GM23338 (cell line): ENCODE measurements around the gene GCG. TPM values are rescaled to one million over a fixed set of nuclear protein-coding genes. Genes with fewer than 3 reads are reported as not detected.
A peak's percentile ranks its signal among the peaks of the same experiment; 100 is the strongest.

Source experiments
- ATAC-seq: fragments of 200-7000 bp; cut with Tn5 transposase; 3 replicates; pipeline ENCODE4 v1.9.1; 2020
- DNase-seq: peaks from one replicate; pipeline ENCODE4 v3.0.0-alpha.2; 2015; ENCODE audit warnings: low spot score
- H2AFZ ChIP-seq: fragments of 200-600 bp; sonication (generic); 2 replicates; pipeline ENCODE4 v1.8.0; 2016; ENCODE audit warnings: antibody characterized with exemption, mild to moderate bottlenecking, moderate library complexity
- H3F3A ChIP-seq: fragments of 200-600 bp; sonication (generic); replicated peaks from 2 replicates; pipeline ENCODE4 v1.8.0; 2017; ENCODE audit warnings: antibody characterized with exemption, mixed run types, low read depth
- H3K27ac ChIP-seq: fragments of 200-600 bp; sonication (generic); 2 replicates; pipeline ENCODE4 v1.6.1; 2016; ENCODE audit warnings: low read depth
- H3K27me3 ChIP-seq: fragments of 200-600 bp; sonication (generic); 2 replicates; pipeline ENCODE4 v1.8.0; 2016; ENCODE audit warnings: mild to moderate bottlenecking, mixed run types, moderate library complexity; ENCODE audit not compliant: insufficient read depth
- H3K36me3 ChIP-seq: fragments of 200-600 bp; sonication (generic); 2 replicates; pipeline ENCODE4 v1.8.0; 2016; ENCODE audit warnings: mild to moderate bottlenecking; ENCODE audit not compliant: insufficient read depth
- H3K4me1 ChIP-seq: fragments of 200-600 bp; sonication (generic); 2 replicates; pipeline ENCODE4 v1.8.0; 2016; ENCODE audit warnings: mild to moderate bottlenecking, moderate library complexity; ENCODE audit not compliant: insufficient read depth
- H3K4me2 ChIP-seq: fragments of 200-600 bp; sonication (generic); 2 replicates; pipeline ENCODE4 v1.7.1; 2017; ENCODE audit warnings: mixed run types
- H3K4me3 ChIP-seq: fragments of 200-600 bp; sonication (generic); 2 replicates; pipeline ENCODE4 v1.6.1; 2016; ENCODE audit warnings: mixed run types
- H3K79me2 ChIP-seq: fragments of 200-600 bp; sonication (generic); replicated peaks from 2 replicates; pipeline ENCODE4 v1.8.0; 2017; ENCODE audit warnings: mild to moderate bottlenecking; ENCODE audit not compliant: insufficient read depth
- H3K9me2 ChIP-seq: fragments of 200-600 bp; sonication (generic); 2 replicates; pipeline ENCODE4 v1.8.0; 2017; ENCODE audit not compliant: insufficient read depth
- H4K20me1 ChIP-seq: fragments of 200-600 bp; sonication (generic); replicated peaks from 2 replicates; pipeline ENCODE4 v1.8.0; 2017; ENCODE audit warnings: mild to moderate bottlenecking; ENCODE audit not compliant: insufficient read depth
- H3K27ac Mint-ChIP-seq: 2 replicates; pipeline ENCODE4 v1.8.0; 2020; ENCODE audit warnings: inconsistent platforms, mild to moderate bottlenecking, moderate library complexity, mixed read lengths
- H3K27me3 Mint-ChIP-seq: 3 replicates; pipeline ENCODE4 v1.8.0; 2022; ENCODE audit warnings: low read depth, mild to moderate bottlenecking, moderate library complexity, mixed read lengths, inconsistent platforms; ENCODE audit not compliant: insufficient read depth, poor library complexity
- H3K36me3 Mint-ChIP-seq: 3 replicates; pipeline ENCODE4 v1.8.0; 2021; ENCODE audit warnings: low read depth, mild to moderate bottlenecking, inconsistent platforms, moderate library complexity, mixed read lengths
- H3K4me1 Mint-ChIP-seq: 3 replicates; pipeline ENCODE4 v1.8.0; 2020; ENCODE audit warnings: mild to moderate bottlenecking, inconsistent platforms, mixed read lengths
- H3K4me3 Mint-ChIP-seq: 3 replicates; pipeline ENCODE4 v1.8.0; 2021; ENCODE audit warnings: moderate library complexity, mild to moderate bottlenecking, inconsistent platforms, mixed read lengths
- H3K9me3 Mint-ChIP-seq: 3 replicates; pipeline ENCODE4 v1.8.0; 2020; ENCODE audit warnings: moderate library complexity, mild to moderate bottlenecking, inconsistent platforms, mixed read lengths
- EZH2phosphoT487 ChIP-seq: fragments of 200-600 bp; sonication (generic); IDR thresholded peaks from one replicate; pipeline ENCODE4 v1.8.1; 2018; ENCODE audit warnings: antibody characterized with exemption; ENCODE audit not compliant: unreplicated experiment
- ZNF114 ChIP-seq: fragments of 250-450 bp; sonication (Bioruptor Pico); IDR thresholded peaks from 2 replicates; pipeline ENCODE4 v1.5.0; 2020; ENCODE audit warnings: mild to moderate bottlenecking, moderate library complexity
- ZNF331 ChIP-seq: fragments of 250-450 bp; sonication (Bioruptor Pico); IDR thresholded peaks from 2 replicates; pipeline ENCODE4 v1.5.0; 2020; ENCODE audit warnings: low read depth, mild to moderate bottlenecking, moderate library complexity
- polyA plus RNA-seq: library from polyadenylated mRNA; unstranded; fragments of >200 nt; fragmentation: Nextera tagmentation; extraction: Ambion mirVana; gene quantifications from 2 replicates; pipeline ENCODE4 v1.2.1, GENCODE V29; 2016
- total RNA-seq: library from RNA; depleted of rRNA; stranded (reverse); fragments of >200 nt; shearing (Covaris generic); gene quantifications from 2 replicates; pipeline ENCODE4 v1.2.3, GENCODE V29; 2014
- TF ChIP-seq, protein P1 (sequence below): fragments of 250-450 bp; sonication (Bioruptor Pico); IDR thresholded peaks from 2 replicates; pipeline ENCODE4 v1.5.0; 2020; ENCODE audit warnings: mild to moderate bottlenecking, moderate library complexity
- TF ChIP-seq, protein P2 (sequence below), 2 experiments: fragments of 200-600 bp in 1 of 2; sonication (generic) in 1 of 2; conservative IDR thresholded peaks; 2 replicates each; pipeline versions ENCODE4 v1.5.1 to v1.6.1; 2016 to 2017; ENCODE audit warnings: antibody characterized with exemption in 2 of 2, low read depth in 2 of 2, mild to moderate bottlenecking in 2 of 2, moderate library complexity in 1 of 2

The GCG gene
- total and polyA plus RNA-seq, 2 experiments from 2014 or later, result not detected

DNA sequence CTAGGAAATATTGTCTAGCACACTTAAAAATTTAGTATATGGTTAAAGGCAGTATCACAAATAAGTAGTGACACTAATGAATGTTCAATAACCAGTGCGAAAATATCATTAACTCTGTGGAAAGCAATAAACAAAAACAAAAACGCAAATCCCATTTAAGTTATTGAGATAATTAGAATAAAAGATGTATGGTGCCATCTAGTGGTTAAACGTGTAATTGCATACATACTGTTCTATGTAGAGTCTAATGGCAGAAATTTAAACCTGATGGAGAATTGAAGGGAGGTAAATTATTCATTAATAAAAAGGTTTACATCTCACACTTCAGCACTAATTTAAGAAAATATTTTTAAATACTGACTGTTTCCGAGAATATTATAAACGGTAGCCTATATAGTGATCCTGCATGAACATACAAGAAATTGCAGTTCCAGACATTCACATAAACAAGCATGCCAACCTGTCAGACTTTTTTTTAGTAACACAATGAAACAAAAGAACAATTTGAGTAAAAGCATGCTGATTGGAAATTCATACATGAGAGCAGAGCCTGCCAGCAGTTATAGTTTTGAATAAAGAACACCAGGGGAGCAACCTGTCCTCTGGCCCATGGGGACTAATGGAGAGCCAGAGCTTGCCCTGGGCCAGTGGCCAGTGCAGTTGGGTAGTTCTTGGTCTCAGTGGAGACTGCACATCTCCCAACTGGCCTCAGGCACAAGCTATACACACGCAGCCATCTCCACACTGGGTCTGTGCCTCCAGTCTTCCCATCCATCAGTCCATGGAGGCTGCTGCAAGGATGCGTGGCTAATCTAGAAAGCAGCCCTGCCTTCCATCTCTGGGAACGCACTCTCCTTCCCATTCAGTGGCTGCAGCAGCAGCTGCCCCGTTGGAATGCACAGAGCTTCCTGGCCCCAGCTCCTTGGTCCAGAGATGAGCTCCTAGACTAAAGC lies 28.0 kb downstream of the GCG start:
- H3K27ac ChIP-seq, result no peak overlapping the region
- Mint-ChIP-seq H3K27me3 (no peaks in the 10 kb centered on the region), H3K9me3 (no peaks in the 10 kb centered on the region), H3K27ac (no peak overlapping the region), H3K36me3 (no peaks in the 10 kb centered on the region), H3K4me1 (peaks cover 5% of the 10 kb centered on the region; the same call in 2 of the 3 replicates), H3K4me3 (no peak overlapping the region)
- no peaks in the 10 kb centered on the region for H3K4me1 ChIP-seq
- no peaks in the 10 kb centered on the region for H3F3A ChIP-seq
- ATAC-seq (peak; percentile 46; the same call in 2 of the 3 replicates), DNase-seq (peak; percentile 70)
- H3K4me2 ChIP-seq, result no peak overlapping the region
- H3K9me2 ChIP-seq, result no peaks in the 10 kb centered on the region
- no peak overlapping the region for H3K4me3 ChIP-seq
- H3K36me3 ChIP-seq, result no peaks in the 10 kb centered on the region
- TF ChIP-seq EZH2phosphoT487 (no peak), ZNF331 (CRISPR knock-in tag) (no peak), ZNF114 (CRISPR knock-in tag) (no peak)
- TF ChIP-seq, protein P1, sequence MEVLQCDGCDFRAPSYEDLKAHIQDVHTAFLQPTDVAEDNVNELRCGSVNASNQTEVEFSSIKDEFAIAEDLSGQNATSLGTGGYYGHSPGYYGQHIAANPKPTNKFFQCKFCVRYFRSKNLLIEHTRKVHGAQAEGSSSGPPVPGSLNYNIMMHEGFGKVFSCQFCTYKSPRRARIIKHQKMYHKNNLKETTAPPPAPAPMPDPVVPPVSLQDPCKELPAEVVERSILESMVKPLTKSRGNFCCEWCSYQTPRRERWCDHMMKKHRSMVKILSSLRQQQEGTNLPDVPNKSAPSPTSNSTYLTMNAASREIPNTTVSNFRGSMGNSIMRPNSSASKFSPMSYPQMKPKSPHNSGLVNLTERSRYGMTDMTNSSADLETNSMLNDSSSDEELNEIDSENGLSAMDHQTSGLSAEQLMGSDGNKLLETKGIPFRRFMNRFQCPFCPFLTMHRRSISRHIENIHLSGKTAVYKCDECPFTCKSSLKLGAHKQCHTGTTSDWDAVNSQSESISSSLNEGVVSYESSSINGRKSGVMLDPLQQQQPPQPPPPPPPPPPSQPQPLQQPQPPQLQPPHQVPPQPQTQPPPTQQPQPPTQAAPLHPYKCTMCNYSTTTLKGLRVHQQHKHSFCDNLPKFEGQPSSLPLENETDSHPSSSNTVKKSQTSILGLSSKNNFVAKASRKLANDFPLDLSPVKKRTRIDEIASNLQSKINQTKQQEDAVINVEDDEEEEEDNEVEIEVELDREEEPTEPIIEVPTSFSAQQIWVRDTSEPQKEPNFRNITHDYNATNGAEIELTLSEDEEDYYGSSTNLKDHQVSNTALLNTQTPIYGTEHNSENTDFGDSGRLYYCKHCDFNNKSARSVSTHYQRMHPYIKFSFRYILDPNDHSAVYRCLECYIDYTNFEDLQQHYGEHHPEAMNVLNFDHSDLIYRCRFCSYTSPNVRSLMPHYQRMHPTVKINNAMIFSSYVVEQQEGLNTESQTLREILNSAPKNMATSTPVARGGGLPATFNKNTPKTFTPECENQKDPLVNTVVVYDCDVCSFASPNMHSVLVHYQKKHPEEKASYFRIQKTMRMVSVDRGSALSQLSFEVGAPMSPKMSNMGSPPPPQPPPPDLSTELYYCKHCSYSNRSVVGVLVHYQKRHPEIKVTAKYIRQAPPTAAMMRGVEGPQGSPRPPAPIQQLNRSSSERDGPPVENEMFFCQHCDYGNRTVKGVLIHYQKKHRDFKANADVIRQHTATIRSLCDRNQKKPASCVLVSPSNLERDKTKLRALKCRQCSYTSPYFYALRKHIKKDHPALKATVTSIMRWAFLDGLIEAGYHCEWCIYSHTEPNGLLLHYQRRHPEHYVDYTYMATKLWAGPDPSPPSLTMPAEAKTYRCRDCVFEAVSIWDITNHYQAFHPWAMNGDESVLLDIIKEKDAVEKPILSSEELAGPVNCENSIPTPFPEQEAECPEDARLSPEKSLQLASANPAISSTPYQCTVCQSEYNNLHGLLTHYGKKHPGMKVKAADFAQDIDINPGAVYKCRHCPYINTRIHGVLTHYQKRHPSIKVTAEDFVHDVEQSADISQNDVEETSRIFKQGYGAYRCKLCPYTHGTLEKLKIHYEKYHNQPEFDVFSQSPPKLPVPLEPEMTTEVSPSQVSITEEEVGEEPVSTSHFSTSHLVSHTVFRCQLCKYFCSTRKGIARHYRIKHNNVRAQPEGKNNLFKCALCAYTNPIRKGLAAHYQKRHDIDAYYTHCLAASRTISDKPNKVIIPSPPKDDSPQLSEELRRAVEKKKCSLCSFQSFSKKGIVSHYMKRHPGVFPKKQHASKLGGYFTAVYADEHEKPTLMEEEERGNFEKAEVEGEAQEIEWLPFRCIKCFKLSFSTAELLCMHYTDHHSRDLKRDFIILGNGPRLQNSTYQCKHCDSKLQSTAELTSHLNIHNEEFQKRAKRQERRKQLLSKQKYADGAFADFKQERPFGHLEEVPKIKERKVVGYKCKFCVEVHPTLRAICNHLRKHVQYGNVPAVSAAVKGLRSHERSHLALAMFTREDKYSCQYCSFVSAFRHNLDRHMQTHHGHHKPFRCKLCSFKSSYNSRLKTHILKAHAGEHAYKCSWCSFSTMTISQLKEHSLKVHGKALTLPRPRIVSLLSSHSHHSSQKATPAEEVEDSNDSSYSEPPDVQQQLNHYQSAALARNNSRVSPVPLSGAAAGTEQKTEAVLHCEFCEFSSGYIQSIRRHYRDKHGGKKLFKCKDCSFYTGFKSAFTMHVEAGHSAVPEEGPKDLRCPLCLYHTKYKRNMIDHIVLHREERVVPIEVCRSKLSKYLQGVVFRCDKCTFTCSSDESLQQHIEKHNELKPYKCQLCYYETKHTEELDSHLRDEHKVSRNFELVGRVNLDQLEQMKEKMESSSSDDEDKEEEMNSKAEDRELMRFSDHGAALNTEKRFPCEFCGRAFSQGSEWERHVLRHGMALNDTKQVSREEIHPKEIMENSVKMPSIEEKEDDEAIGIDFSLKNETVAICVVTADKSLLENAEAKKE (CRISPR knock-in tag), result no peak
- TF ChIP-seq, protein P2, sequence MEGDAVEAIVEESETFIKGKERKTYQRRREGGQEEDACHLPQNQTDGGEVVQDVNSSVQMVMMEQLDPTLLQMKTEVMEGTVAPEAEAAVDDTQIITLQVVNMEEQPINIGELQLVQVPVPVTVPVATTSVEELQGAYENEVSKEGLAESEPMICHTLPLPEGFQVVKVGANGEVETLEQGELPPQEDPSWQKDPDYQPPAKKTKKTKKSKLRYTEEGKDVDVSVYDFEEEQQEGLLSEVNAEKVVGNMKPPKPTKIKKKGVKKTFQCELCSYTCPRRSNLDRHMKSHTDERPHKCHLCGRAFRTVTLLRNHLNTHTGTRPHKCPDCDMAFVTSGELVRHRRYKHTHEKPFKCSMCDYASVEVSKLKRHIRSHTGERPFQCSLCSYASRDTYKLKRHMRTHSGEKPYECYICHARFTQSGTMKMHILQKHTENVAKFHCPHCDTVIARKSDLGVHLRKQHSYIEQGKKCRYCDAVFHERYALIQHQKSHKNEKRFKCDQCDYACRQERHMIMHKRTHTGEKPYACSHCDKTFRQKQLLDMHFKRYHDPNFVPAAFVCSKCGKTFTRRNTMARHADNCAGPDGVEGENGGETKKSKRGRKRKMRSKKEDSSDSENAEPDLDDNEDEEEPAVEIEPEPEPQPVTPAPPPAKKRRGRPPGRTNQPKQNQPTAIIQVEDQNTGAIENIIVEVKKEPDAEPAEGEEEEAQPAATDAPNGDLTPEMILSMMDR (conservative IDR thresholded peaks at IDR 0.05; ENCODE audit: low read depth in 2 of 2), result peak in 1 of 2 experiments; percentile 93
- H3K27me3 ChIP-seq, result no peaks in the 10 kb centered on the region
- H4K20me1 ChIP-seq, result no peaks in the 10 kb centered on the region
- no peaks in the 10 kb centered on the region for H3K79me2 ChIP-seq
- peak overlapping the region; percentile 82; the same call in 1 of the 2 replicates for H2AFZ ChIP-seq
